CD4-positive, alpha-beta T cell treated with Interleukin-10 for 1 hour (primary cell): ENCODE results near the gene DEFB131A.
"Not testable (repeated sequence)": the region's sequence is repeated elsewhere in the genome, so short reads cannot be mapped to it uniquely, and the experiment has no call there.

ENCODE experiments used
- DNase-seq: peaks from one replicate; pipeline ENCODE4 v3.0.0-alpha.2; 2020

DEFB131A gene

GRCh38 chr4:9444114-9444513 lies at the start of gene DEFB131A:
TSS of gene DEFB131A (plus strand) at chr4:9444414. CDS start at chr4:9444534, 120 bp downstream.
- not testable (repeated sequence) for DNase-seq

- DNase-seq: not testable (repeated sequence)
Measured at GRCh38 chr4:9405774-9406173, 38.4 kb upstream of the DEFB131A start.

- not testable (repeated sequence) for DNase-seq
Measured at GRCh38 chr4:9406491-9406890, 37.7 kb upstream of the DEFB131A start.

GRCh38 chr4:9409793-9410192 lies 34.4 kb upstream of the DEFB131A start:
- no peak for DNase-seq

GRCh38 chr4:9421884-9422455 lies 22.2 kb upstream of the DEFB131A start:
- DNase-seq: not testable (repeated sequence)

GRCh38 chr4:9425916-9426315 lies 18.3 kb upstream of the DEFB131A start:
- not testable (repeated sequence) for DNase-seq

GRCh38 chr4:9430061-9430460 lies 14.2 kb upstream of the DEFB131A start:
- DNase-seq: not testable (repeated sequence)

- DNase-seq: not testable (repeated sequence)
Measured at GRCh38 chr4:9433320-9433719, 10.9 kb upstream of the DEFB131A start.

- DNase-seq: not testable (repeated sequence)
Measured at GRCh38 chr4:9436728-9437127, 7.5 kb upstream of the DEFB131A start.

- not testable (repeated sequence) for DNase-seq
Measured at GRCh38 chr4:9442355-9442754, 1.9 kb upstream of the DEFB131A start.

- DNase-seq: not testable (repeated sequence)
Measured at GRCh38 chr4:9444681-9445080, 467 bp downstream of the DEFB131A start.

- DNase-seq: not testable (repeated sequence)
Measured at GRCh38 chr4:9452251-9452650, 8.0 kb downstream of the DEFB131A start.

GRCh38 chr4:9454284-9454683 lies 10.1 kb downstream of the DEFB131A start:
- DNase-seq: not testable (repeated sequence)

- not testable (repeated sequence) for DNase-seq
Measured at GRCh38 chr4:9455046-9455445, 10.8 kb downstream of the DEFB131A start.

- DNase-seq: not testable (repeated sequence)
Measured at GRCh38 chr4:9479466-9479865, 35.3 kb downstream of the DEFB131A start.

- DNase-seq: not testable (repeated sequence)
Measured at GRCh38 chr4:9480066-9480465, 35.9 kb downstream of the DEFB131A start.

- DNase-seq: not testable (repeated sequence)
Measured at GRCh38 chr4:9482871-9483270, 38.7 kb downstream of the DEFB131A start.

GRCh38 chr4:9483682-9484081 lies 39.5 kb downstream of the DEFB131A start:
- not testable (repeated sequence) for DNase-seq

- DNase-seq: not testable (repeated sequence)
Measured at GRCh38 chr4:9486880-9487279, 42.7 kb downstream of the DEFB131A start.

GRCh38 chr4:9488796-9489195 lies 44.6 kb downstream of the DEFB131A start:
- DNase-seq: not testable (repeated sequence)

GRCh38 chr4:9490496-9490895 lies 46.3 kb downstream of the DEFB131A start:
- not testable (repeated sequence) for DNase-seq

GRCh38 chr4:9490986-9491385 lies 46.8 kb downstream of the DEFB131A start:
- DNase-seq: not testable (repeated sequence)

- not testable (repeated sequence) for DNase-seq
Measured at GRCh38 chr4:9493589-9493988, 49.4 kb downstream of the DEFB131A start.

- DNase-seq: not testable (repeated sequence)
Measured at GRCh38 chr4:9494256-9495035, 50.2 kb downstream of the DEFB131A start.
